Stimulated activated CD8-positive, alpha-beta memory T cell treated with anti-CD3 and anti-CD28 coated beads, Interleukin-2, amount 100 ng/mL, for 1 hour (primary cell): ENCODE data around the gene GLI1.
"Not testable (repeated sequence)": the region's sequence is repeated elsewhere in the genome, so short reads cannot be mapped to it uniquely, and the experiment has no call there.

ENCODE experiments used
- DNase-seq, 2 donors: peaks; one replicate each; pipeline ENCODE4 v3.0.0-alpha.2; 2020; ENCODE audit warnings: low read depth in 2 of 2

GLI1 gene

GRCh38 chr12:57475271-57476161, 15.9 kb downstream of the GLI1 start:
- no peak for DNase-seq

- no peak for DNase-seq
These were observed 16.8 kb downstream of the GLI1 start for GRCh38 chr12:57476162-57476992.

- DNase-seq = no peak
These were observed 17.6 kb downstream of the GLI1 start for GRCh38 chr12:57476993-57477709.

GRCh38 chr12:57477710-57478681, 18.4 kb downstream of the GLI1 start:
- no peak for DNase-seq

- no peak for DNase-seq
These were observed 19.4 kb downstream of the GLI1 start for GRCh38 chr12:57479043-57479375.

GRCh38 chr12:57479376-57480115, 20.0 kb downstream of the GLI1 start, which contains the start of gene ARHGAP9:
Gene ARHGAP9 (minus strand): TSS chr12:57479866. CDS start chr12:57479406, 460 bp downstream.
- no peak for DNase-seq

- DNase-seq = no peak
These were observed 22.1 kb downstream of the GLI1 start for GRCh38 chr12:57481671-57482070.

GRCh38 chr12:57483466-57483865, 23.9 kb downstream of the GLI1 start:
- DNase-seq = no peak

GRCh38 chr12:57485695-57486094, 26.1 kb downstream of the GLI1 start:
- DNase-seq = no peak

- no peak for DNase-seq
These were observed 27.5 kb downstream of the GLI1 start for GRCh38 chr12:57487055-57487596.

- DNase-seq = peak; percentile 79 to 83
These were observed 28.2 kb downstream of the GLI1 start, which contains the start of gene MARS1 for GRCh38 chr12:57487597-57488401. Gene MARS1 (plus strand): TSS chr12:57488068. CDS start chr12:57488091, 23 bp downstream.

- DNase-seq = no peak
These were observed 29.0 kb downstream of the GLI1 start for GRCh38 chr12:57488402-57489156.

GRCh38 chr12:57489157-57489641, 29.6 kb downstream of the GLI1 start:
- no peak for DNase-seq

GRCh38 chr12:57490126-57490525, 30.5 kb downstream of the GLI1 start:
- DNase-seq = no peak

GRCh38 chr12:57491393-57492280, 32.1 kb downstream of the GLI1 start:
- no peak for DNase-seq

GRCh38 chr12:57495051-57495701, 35.6 kb downstream of the GLI1 start:
- not testable (repeated sequence) for DNase-seq
